Neural cell (in vitro differentiated cells): ENCODE data around the gene TMEM244. TPM values are rescaled to one million over a fixed set of nuclear protein-coding genes. Genes with fewer than 3 reads are reported as not detected.

Source experiments
- H2AFZ ChIP-seq: fragments of 200-600, 300-800 bp; sonication (generic), shearing (Covaris generic); 2 replicates; pipeline ENCODE4 v1.6.0; 2014; ENCODE audit warnings: low read depth, mild to moderate bottlenecking, antibody characterized with exemption, low read length, moderate library complexity
- H3F3A ChIP-seq: fragments of 200-600 bp; shearing (Covaris generic); 2 replicates; pipeline ENCODE4 v1.6.1; 2016; ENCODE audit warnings: mild to moderate bottlenecking, moderate library complexity, mixed read lengths, antibody characterized with exemption, low read length; ENCODE audit not compliant: insufficient read depth, poor library complexity, severe bottlenecking
- H3K27ac ChIP-seq: fragments of 200-600, 300-800 bp; sonication (generic), shearing (Covaris generic); 2 replicates; pipeline ENCODE4 v1.5.1; 2014; ENCODE audit warnings: mild to moderate bottlenecking, low read length, moderate library complexity
- H3K27me3 ChIP-seq: fragments of 300-800, 200-600 bp; sonication (generic), shearing (Covaris generic); 2 replicates; pipeline ENCODE4 v1.6.0; 2014; ENCODE audit warnings: mild to moderate bottlenecking, low read depth, low read length, moderate library complexity; ENCODE audit not compliant: insufficient read depth
- H3K36me3 ChIP-seq: fragments of 300-800, 200-600 bp; sonication (generic), shearing (Covaris generic); 2 replicates; pipeline ENCODE4 v1.5.1; 2014; ENCODE audit warnings: mild to moderate bottlenecking, antibody characterized with exemption, low read length, moderate library complexity; ENCODE audit not compliant: insufficient read depth
- H3K4me2 ChIP-seq: fragments of 300-800, 200-600 bp; sonication (generic), shearing (Covaris generic); 2 replicates; pipeline ENCODE4 v1.6.0; 2014; ENCODE audit warnings: mild to moderate bottlenecking, low read length
- H3K4me3 ChIP-seq: fragments of 300-800, 200-600 bp; sonication (generic), shearing (Covaris generic); 2 replicates; pipeline ENCODE4 v1.5.1; 2014; ENCODE audit warnings: mild to moderate bottlenecking, low read length, moderate library complexity
- H3K79me2 ChIP-seq: fragments of 200-600 bp; shearing (Covaris generic); replicated peaks from 2 replicates; pipeline ENCODE4 v1.6.0; 2014; ENCODE audit warnings: mild to moderate bottlenecking, low read length, moderate library complexity; ENCODE audit not compliant: insufficient read depth
- H3K9ac ChIP-seq: fragments of 300-800, 200-600 bp; sonication (generic), shearing (Covaris generic); 2 replicates; pipeline ENCODE4 v1.6.1; 2016; ENCODE audit warnings: mild to moderate bottlenecking, low read length, mixed read lengths
- H3K9me2 ChIP-seq: fragments of 200-600 bp; shearing (Covaris generic); 2 replicates; pipeline ENCODE4 v1.6.1; 2016; ENCODE audit warnings: mild to moderate bottlenecking, low read length, mixed read lengths; ENCODE audit not compliant: insufficient read depth
- H3K9me3 ChIP-seq: fragments of 200-600, 300-800 bp; sonication (generic), shearing (Covaris generic); 2 replicates; pipeline ENCODE4 v1.6.1; 2016; ENCODE audit warnings: mild to moderate bottlenecking, mixed run types, low read length, moderate library complexity, mixed read lengths
- H4K20me1 ChIP-seq: fragments of 200-600 bp; shearing (Covaris generic); 2 replicates; pipeline ENCODE4 v1.6.1; 2016; ENCODE audit warnings: mild to moderate bottlenecking, mixed run types; ENCODE audit not compliant: insufficient read depth
- EP300 ChIP-seq: fragments of 450-650 bp; conservative IDR thresholded peaks from 2 replicates; pipeline ENCODE4 v1.6.1; 2014; ENCODE audit warnings: antibody characterized with exemption, mild to moderate bottlenecking, moderate library complexity; ENCODE audit not compliant: poor library complexity, severe bottlenecking
- EZH2 ChIP-seq: fragments of 200-600, 300-800 bp; shearing (Covaris generic), sonication (generic); IDR thresholded peaks from 2 replicates; pipeline ENCODE4 v1.6.1; 2014; ENCODE audit warnings: antibody characterized with exemption, low read length, borderline replicate concordance, mild to moderate bottlenecking; ENCODE audit not compliant: insufficient read depth, poor library complexity, severe bottlenecking
- MXI1 ChIP-seq: fragments of 450-650 bp; conservative IDR thresholded peaks from 2 replicates; pipeline ENCODE4 v1.6.1; 2014; ENCODE audit warnings: antibody characterized with exemption, mild to moderate bottlenecking; ENCODE audit not compliant: poor library complexity, severe bottlenecking
- POLR2AphosphoS5 ChIP-seq: IDR thresholded peaks from 2 replicates; pipeline ENCODE4 v1.6.1; 2012
- SMC3 ChIP-seq: fragments of 450-650 bp; conservative IDR thresholded peaks from 2 replicates; pipeline ENCODE4 v1.6.1; 2014; ENCODE audit warnings: antibody characterized with exemption, mild to moderate bottlenecking, moderate library complexity; ENCODE audit not compliant: poor library complexity
- TAF1 ChIP-seq: IDR thresholded peaks from 2 replicates; pipeline ENCODE4 v1.6.1; 2012; ENCODE audit warnings: low read depth
- polyA plus RNA-seq: library from polyadenylated mRNA; depleted of rRNA; stranded (reverse); fragments of >200 nt; gene quantifications from 2 replicates; pipeline ENCODE4 v1.2.3, GENCODE V29; 2014
- TF ChIP-seq, protein P1 (sequence below): IDR thresholded peaks from 2 replicates; pipeline ENCODE4 v1.6.1; 2012; ENCODE audit warnings: borderline replicate concordance

Gene TMEM244
- polyA plus RNA-seq, 1 donor from 2014 or later, result not detected

- Histone ChIP-seq H3K4me2 (no peak overlapping the region), H3K27ac (no peak overlapping the region), H3K9me3 (no peaks in the 10 kb centered on the region), H3K4me3 (no peak overlapping the region), H3K27me3 (no peaks in the 10 kb centered on the region), H4K20me1 (no peaks in the 10 kb centered on the region), H3K36me3 (no peaks in the 10 kb centered on the region), H3K9ac (no peak overlapping the region), H3K79me2 (no peaks in the 10 kb centered on the region), H3K9me2 (no peaks in the 10 kb centered on the region), H3F3A (no peaks in the 10 kb centered on the region), H2AFZ (no peak overlapping the region)
- TF ChIP-seq, protein P1, sequence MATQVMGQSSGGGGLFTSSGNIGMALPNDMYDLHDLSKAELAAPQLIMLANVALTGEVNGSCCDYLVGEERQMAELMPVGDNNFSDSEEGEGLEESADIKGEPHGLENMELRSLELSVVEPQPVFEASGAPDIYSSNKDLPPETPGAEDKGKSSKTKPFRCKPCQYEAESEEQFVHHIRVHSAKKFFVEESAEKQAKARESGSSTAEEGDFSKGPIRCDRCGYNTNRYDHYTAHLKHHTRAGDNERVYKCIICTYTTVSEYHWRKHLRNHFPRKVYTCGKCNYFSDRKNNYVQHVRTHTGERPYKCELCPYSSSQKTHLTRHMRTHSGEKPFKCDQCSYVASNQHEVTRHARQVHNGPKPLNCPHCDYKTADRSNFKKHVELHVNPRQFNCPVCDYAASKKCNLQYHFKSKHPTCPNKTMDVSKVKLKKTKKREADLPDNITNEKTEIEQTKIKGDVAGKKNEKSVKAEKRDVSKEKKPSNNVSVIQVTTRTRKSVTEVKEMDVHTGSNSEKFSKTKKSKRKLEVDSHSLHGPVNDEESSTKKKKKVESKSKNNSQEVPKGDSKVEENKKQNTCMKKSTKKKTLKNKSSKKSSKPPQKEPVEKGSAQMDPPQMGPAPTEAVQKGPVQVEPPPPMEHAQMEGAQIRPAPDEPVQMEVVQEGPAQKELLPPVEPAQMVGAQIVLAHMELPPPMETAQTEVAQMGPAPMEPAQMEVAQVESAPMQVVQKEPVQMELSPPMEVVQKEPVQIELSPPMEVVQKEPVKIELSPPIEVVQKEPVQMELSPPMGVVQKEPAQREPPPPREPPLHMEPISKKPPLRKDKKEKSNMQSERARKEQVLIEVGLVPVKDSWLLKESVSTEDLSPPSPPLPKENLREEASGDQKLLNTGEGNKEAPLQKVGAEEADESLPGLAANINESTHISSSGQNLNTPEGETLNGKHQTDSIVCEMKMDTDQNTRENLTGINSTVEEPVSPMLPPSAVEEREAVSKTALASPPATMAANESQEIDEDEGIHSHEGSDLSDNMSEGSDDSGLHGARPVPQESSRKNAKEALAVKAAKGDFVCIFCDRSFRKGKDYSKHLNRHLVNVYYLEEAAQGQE, result no peak
- no peak for TF ChIP-seq MXI1
- TF ChIP-seq EP300, result no peak
- TF ChIP-seq TAF1, result no peak
- no peak for TF ChIP-seq SMC3
Observed at GRCh38 chr6:129872586-129872985, 11.5 kb upstream of the TMEM244 start.

DNA sequence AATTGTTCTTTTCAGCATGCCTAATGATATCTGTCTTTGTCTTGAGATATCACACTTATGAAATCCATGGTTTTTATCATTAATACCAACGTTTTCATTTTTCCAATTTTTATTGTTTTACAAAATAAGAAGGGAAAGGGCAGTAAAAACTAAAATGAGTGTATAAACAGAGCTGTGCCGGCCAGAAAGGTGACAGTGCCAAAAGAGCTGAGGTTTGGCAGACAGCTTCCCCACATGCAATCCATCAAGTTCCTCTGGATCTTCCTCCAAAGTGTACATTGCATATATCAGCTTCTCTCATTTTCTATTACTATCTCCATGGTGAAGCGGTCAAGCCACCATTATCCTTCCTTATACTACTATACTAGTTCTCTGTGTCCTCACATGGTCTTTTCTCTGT is 10.1 kb upstream of the TMEM244 start:
- Histone ChIP-seq H3K27me3 (no peaks in the 10 kb centered on the region), H3K9me3 (no peaks in the 10 kb centered on the region), H3K27ac (no peak overlapping the region), H3F3A (no peaks in the 10 kb centered on the region), H3K79me2 (no peaks in the 10 kb centered on the region), H3K4me2 (no peak overlapping the region), H3K4me3 (no peak overlapping the region), H4K20me1 (no peaks in the 10 kb centered on the region), H2AFZ (no peak overlapping the region), H3K9ac (no peak overlapping the region), H3K36me3 (no peaks in the 10 kb centered on the region), H3K9me2 (no peaks in the 10 kb centered on the region)
- TF ChIP-seq POLR2AphosphoS5 (no peak), SMC3 (no peak)

DNA sequence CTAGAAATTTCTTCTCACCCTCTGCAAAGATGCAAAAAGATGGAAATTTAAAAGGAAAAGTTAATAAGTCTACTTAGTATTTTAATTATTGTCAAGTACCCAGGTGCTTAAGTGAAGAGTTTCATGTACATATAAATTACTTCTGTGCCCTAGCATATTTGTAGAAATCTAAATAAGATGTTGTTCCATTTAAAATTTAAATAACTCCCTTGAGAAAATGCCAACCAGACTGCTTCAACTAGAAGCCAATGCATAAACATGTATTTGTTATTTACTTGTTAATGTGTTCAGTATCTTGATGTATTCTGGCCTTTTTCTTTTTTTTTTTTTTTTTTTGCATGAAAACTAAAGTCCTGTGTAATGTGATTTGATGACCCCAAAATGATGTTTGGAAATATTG is 6.3 kb upstream of the TMEM244 start:
- no peaks in the 10 kb centered on the region for H3K27me3 ChIP-seq
- no peaks in the 10 kb centered on the region for H3K9me3 ChIP-seq
- H3K36me3 ChIP-seq, result no peaks in the 10 kb centered on the region
- no peak overlapping the region for H3K4me2 ChIP-seq
- no peaks in the 10 kb centered on the region for H4K20me1 ChIP-seq
- no peak overlapping the region for H3K9ac ChIP-seq
- TF ChIP-seq SMC3 (no peak), TAF1 (no peak), MXI1 (no peak), EZH2 (no peak)
- no peaks in the 10 kb centered on the region for H3K9me2 ChIP-seq
- H3K79me2 ChIP-seq, result no peaks in the 10 kb centered on the region
- no peak overlapping the region for H3K27ac ChIP-seq
- no peak overlapping the region for H2AFZ ChIP-seq
- H3K4me3 ChIP-seq, result no peak overlapping the region
- no peaks in the 10 kb centered on the region for H3F3A ChIP-seq
